DMS114 treated with DMSO at 0.1 percent for 48 hours (cell line): ENCODE results near the gene ZNF2.

ENCODE experiments used
- DNase-seq: peaks from one replicate; lab custom pipeline; 2025; ENCODE audit not compliant: unreplicated experiment; lab: John Stamatoyannopoulos, UW

ZNF2 gene

GRCh38 chr2:95165371-95166064 is at the start of gene ZNF2:
ZNF2 (plus strand) TSS chr2:95165809; CDS start chr2:95176227, 10,418 bp downstream.
- peak; percentile 96 for DNase-seq

DNA sequence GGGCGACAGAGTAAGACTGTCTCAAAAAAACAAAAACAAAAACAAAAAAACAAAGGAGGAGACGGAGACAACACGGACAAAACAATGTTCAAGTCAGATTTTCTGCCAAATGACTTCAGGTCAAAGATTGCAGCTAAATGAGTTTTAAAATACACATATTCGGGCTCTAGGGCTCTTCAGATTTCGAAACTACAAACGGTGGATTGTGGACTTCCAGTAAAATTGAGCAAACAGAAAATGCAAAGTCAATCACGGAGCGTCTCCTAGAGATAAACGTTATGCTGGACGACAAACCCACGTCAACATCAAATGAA is 44.6 kb upstream of the ZNF2 start:
- DNase-seq, result no peak

GRCh38 chr2:95121407-95122196 is 44.0 kb upstream of the ZNF2 start, which contains the start of gene MRPS5:
MRPS5 (minus strand) TSS chr2:95121808; CDS start chr2:95121791, 17 bp downstream.
- peak; percentile 67 for DNase-seq

- no peak for DNase-seq
Observed at GRCh38 chr2:95122197-95122551, 43.4 kb upstream of the ZNF2 start.

GRCh38 chr2:95138702-95139101 is 26.9 kb upstream of the ZNF2 start:
- no peak for DNase-seq

GRCh38 chr2:95143838-95144237 is 21.8 kb upstream of the ZNF2 start:
- DNase-seq, result no peak

DNA sequence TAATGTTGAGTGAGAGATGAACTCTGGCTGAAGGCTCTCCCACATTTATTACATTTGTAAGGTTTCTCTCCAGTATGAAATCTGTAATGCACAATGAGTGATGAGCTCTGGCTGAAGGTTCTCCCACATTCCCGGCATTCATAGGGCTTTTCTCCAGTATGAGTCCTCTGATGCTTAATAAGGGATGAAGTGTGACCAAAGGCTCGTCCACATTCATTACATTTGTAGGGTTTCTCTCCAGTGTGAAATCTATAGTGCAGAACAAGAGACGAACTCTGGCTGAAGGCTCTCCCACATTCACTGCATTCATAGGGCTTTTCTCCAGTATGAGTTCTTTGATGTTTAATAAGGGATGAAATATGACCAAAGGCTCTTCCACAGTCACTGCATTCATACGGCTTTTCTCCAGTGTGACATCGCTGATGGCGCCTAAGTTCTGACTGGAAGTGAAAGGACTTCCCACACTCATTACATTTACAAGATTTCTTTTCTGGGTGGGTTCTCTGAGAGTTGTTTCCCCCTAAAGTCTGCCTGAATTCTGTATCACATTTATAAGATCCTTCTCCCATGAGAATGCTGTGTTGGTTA is 16.1 kb upstream of the ZNF2 start:
- DNase-seq, result no peak

- no peak for DNase-seq
Observed at GRCh38 chr2:95158441-95158840, 7.2 kb upstream of the ZNF2 start.

- no peak for DNase-seq
Observed at GRCh38 chr2:95158891-95159619, 6.6 kb upstream of the ZNF2 start.

GRCh38 chr2:95159690-95160449 is 5.7 kb upstream of the ZNF2 start, which contains the start of gene ZNF514:
ZNF514 (minus strand) TSS chr2:95159848; CDS start chr2:95153253, 6,595 bp downstream.
- DNase-seq, result peak; percentile 46

DNA sequence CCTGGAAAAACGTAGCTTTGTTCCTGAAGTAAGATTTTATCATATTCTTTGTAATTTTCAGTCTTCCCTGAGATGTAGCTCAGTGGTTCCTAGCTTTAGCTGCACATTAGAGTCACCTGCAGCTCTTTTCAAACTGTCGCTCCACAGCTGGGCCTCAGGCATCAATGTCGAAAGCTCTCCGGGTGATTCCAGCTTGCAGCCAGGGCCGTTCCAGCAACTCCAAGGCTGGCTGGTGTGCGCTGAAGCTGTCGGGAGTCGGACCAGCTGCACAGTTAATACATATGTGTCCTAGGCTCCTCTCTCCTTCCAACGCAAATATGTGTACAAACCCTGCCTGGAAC is 609 bp upstream of the ZNF2 start:
- DNase-seq, result no peak

DNA sequence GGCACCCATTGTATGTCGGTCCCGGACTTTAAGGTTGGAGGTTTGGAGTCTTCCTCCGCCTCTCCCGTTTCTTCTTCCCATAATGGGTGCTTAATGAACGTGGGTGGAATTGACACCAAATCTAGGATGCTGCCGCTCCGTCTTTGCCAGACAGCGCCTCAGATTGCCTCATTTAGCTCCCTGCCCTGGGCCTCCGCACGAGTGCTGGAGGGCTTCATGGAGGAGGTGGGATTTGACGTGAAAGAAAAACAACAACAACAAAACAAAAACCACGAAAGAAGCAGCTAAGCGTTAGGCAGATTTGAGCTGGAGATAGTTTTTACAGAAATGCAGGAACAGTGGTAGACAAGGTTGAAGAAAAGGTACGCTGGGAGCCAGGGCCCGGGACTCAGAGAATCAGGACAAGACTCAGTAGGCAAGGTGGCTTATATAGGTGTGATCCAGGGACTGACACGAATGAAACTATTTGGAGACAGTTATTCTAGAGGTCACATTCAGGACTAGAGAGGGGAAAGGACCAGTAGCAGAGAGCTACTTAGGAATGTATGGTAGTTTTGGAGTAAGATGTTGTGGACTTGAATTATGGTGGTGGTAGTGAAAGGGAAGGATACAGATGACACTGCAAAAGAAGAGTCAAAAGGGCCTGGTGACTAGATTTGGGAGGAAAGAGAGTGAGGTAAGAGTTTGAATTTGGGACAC is 605 bp downstream of the ZNF2 start:
- DNase-seq, result no peak

DNA sequence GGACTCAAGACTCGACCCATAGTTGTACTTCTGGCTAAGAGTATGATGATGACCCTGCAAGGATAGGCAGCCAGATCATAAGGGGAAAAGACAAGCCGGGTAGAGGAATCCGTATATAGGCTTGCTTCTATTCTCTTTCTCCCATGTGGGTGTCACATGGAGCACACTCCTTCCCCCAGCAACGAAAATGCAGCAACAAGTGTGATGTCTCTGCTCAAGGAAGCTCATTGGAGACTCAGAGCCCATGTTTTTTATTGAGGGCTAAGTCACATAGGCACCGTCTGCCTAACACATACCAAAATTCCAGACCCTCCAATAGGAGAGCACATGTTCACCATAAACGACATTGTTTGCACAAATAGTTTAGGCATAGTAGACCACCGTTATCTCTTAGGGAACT is 6.3 kb downstream of the ZNF2 start:
- no peak for DNase-seq

GRCh38 chr2:95174031-95174542 is 8.5 kb downstream of the ZNF2 start:
- DNase-seq, result no peak

DNA sequence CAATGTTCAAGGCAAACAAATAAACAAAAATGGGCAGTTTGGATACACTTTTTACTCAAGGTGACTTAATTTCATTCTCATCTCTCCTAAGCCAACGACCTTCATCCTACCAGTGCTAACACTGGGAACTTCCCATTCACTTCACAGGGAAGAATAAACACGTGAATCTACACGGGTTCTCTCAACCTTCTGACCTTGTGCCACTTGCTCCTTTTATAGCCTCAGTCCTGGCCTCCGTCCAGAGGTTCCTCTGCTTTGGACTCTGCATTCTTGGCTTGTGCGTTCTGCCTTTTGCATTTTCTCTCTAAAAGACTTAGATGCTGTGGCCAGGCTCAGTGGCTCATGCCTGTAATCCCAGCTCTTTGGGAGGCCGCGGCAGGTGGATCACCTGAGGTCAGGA is 13.8 kb downstream of the ZNF2 start:
- DNase-seq, result no peak

- DNase-seq, result no peak
Observed at GRCh38 chr2:95181774-95182173, 16.2 kb downstream of the ZNF2 start.

DNA sequence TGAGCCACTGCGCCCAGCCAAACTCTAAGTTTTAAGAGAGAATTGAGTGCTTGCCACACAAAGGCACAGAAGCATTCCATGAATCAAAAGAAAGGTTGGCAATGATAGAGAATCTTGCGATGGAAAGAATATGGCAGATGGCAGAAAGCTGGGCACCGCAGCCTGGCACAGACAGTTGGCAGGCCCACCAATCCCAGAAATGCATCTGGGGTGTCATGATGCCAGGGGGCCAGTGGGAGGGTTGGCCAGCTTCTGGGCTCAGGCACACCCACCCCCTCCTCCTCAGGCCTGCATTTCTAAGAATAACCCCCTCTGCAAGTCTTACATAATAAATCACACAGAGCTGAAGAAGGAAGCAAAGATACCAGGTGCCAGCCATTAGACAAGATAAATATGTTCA is 19.6 kb downstream of the ZNF2 start:
- no peak for DNase-seq

GRCh38 chr2:95185973-95186372 is 20.4 kb downstream of the ZNF2 start:
- DNase-seq, result no peak

DNA sequence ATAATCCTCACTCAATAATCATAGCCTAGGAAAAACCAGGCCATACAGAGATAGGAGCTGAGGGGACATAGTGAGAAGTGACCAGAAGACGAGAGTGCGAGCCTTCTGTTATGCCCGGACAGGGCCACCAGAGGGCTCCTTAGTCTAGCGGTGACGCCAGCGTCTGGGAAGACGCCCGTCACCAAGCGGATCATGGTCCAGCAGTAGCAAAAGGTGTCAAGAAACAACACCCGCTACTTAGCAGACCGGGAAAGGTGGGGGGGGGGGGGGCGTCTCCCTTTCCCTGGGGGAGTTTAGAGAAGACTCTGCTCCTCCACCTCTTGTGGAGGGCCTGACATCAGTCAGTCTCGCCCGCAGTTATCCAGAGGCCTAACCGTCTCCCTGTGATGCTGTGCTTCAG is 27.3 kb downstream of the ZNF2 start:
- DNase-seq, result peak; percentile 20

DNA sequence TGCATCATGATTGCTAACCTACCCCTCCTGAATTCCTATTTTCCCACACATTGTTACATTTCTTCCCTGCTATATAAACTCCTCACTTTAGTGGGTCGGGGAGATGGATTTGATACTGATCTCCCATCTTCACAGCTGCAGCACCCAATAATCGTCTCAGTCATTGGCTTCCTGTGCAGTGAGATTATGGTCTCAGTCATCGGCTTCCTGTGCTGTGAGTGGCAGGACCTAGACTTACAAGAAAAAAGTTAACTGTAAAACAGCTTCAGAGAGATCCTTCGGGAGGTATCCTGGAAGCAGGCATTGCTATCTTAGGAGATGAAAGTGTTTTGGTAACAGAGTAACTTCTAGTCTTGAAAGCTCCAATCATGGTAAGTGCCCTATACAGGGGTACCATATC is 38.3 kb downstream of the ZNF2 start:
- DNase-seq, result no peak
